A673 (cell line): ENCODE measurements around the gene ANKRD23. TPM values are rescaled to one million over a fixed set of nuclear protein-coding genes. Genes with fewer than 3 reads are reported as not detected.

Experiments
- BruUV-seq: library from RNA; stranded (reverse); fragments of 400-500 nt; replicated peaks from 2 replicates; lab custom pipeline; 2021; lab: Mats Ljungman, UMichigan
- CTCF ChIA-PET: fragments of 300-600 bp; sonication (Branson Sonifier 250); formaldehyde crosslinking; loops from one replicate; lab custom pipeline; 2022; ENCODE audit warnings: antibody characterized with exemption; lab: Charles Lee
- POLR2A ChIA-PET: fragments of 300-600 bp; sonication (Branson Sonifier 250); formaldehyde crosslinking; loops from one replicate; lab custom pipeline; 2022; ENCODE audit warnings: antibody characterized with exemption; ENCODE audit not compliant: low non-redundant PET; lab: Charles Lee
- DNase-seq: peaks from one replicate; pipeline ENCODE4 v3.0.0-alpha.2; 2015; ENCODE audit warnings: low spot score
- H3K27ac ChIP-seq: fragments of 200-600 bp; sonication (generic); 2 replicates; pipeline ENCODE4 v1.5.1; 2016; ENCODE audit warnings: mixed run types, low read depth, mild to moderate bottlenecking, mixed read lengths, antibody characterized with exemption, low read length; ENCODE audit not compliant: poor library complexity, severe bottlenecking
- H3K27me3 ChIP-seq: fragments of 200-600 bp; sonication (generic); replicated peaks from 2 replicates; pipeline ENCODE4 v1.6.1; 2017; ENCODE audit warnings: mixed run types, low read depth, mild to moderate bottlenecking, mixed read lengths, antibody characterized with exemption, low read length; ENCODE audit not compliant: insufficient read depth, poor library complexity
- H3K36me3 ChIP-seq: fragments of 200-600 bp; sonication (generic); 2 replicates; pipeline ENCODE4 v1.6.1; 2016; ENCODE audit warnings: mixed run types, mild to moderate bottlenecking, mixed read lengths, antibody characterized with exemption, low read length; ENCODE audit not compliant: insufficient read depth, poor library complexity, severe bottlenecking
- H3K4me1 ChIP-seq: fragments of 200-600 bp; sonication (generic); 2 replicates; pipeline ENCODE4 v1.6.1; 2017; ENCODE audit warnings: mixed run types, mild to moderate bottlenecking, mixed read lengths, antibody characterized with exemption, low read length; ENCODE audit not compliant: insufficient read depth, poor library complexity, severe bottlenecking
- H3K4me3 ChIP-seq: fragments of 200-600 bp; sonication (generic); 2 replicates; pipeline ENCODE4 v1.5.1; 2016; ENCODE audit warnings: low read depth, mixed run types, mild to moderate bottlenecking, mixed read lengths, low read length; ENCODE audit not compliant: poor library complexity, severe bottlenecking
- H3K9me3 ChIP-seq: fragments of 200-600 bp; sonication (generic); 2 replicates; pipeline ENCODE4 v1.6.1; 2016; ENCODE audit warnings: mixed run types, low read depth, mild to moderate bottlenecking, mixed read lengths, antibody characterized with exemption, low read length; ENCODE audit not compliant: poor library complexity, severe bottlenecking
- EZH2 ChIP-seq: fragments of 200-600 bp; sonication (generic); IDR thresholded peaks from 2 replicates; pipeline ENCODE4 v1.6.1; 2017; ENCODE audit warnings: borderline replicate concordance, low read depth, mild to moderate bottlenecking, mixed read lengths, antibody characterized with exemption, low read length; ENCODE audit not compliant: poor library complexity, severe bottlenecking
- intact Hi-C: fragments of 100-400 bp; cut with micrococcal nuclease; formaldehyde crosslinking; loops from one replicate; pipeline ENCODE4 v1.10.0; 2022; ENCODE audit not compliant: unreplicated experiment
- total RNA-seq: library from RNA; stranded (reverse); gene quantifications from 2 replicates; pipeline ENCODE4 v1.2.3, GENCODE V29; 2021
- TF ChIP-seq, protein P1 (sequence below): fragments of 300-800, 200-600 bp; sonication (generic); conservative IDR thresholded peaks from 2 replicates; pipeline ENCODE4 v1.5.1; 2017; ENCODE audit warnings: low read depth, mild to moderate bottlenecking, antibody characterized with exemption, low read length, moderate library complexity, mixed read lengths

Gene ANKRD23
- total RNA-seq, 1 experiment from 2014 or later: 6.2 TPM

DNA sequence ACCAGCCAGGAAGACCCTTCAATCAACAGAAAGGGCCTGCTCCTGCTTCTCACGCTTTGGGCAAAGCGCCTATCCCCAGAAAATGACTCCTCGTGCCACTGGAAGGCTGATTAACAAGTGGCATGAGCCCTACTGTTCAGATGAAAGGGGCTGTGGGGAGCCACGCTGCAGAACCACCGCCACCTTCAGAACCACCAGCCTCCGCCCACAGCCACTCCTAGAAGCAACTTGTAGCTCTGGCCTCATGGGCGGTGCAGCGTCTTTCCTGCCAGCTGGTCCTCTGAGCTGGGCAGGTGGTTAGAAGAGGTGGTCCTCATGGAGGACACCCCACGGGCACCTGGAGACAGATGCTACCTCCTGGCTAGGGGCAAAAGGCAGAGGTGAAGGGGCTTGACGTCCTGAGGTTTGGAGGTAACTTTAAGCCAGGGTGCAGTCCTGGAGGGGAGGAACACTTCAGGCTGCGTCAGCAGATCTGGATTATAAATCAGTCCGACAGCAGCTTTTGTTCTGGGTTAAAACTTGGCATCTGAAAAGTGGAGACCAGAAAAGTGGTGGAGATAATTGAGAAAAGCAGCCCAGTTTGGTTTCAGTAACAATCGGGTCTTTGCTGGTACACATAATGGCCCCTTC is 26.9 kb upstream of the ANKRD23 start:
- BruUV-seq: no TSS peak
- intact Hi-C loops: no loop called here
- Histone ChIP-seq H3K4me1 (peaks cover 27% of the 10 kb centered on the region), H3K36me3 (peaks cover 14% of the 10 kb centered on the region), H3K27ac (peak overlapping the region; percentile 99), H3K9me3 (no peaks in the 10 kb centered on the region), H3K4me3 (peak overlapping the region; percentile 97), H3K27me3 (no peaks in the 10 kb centered on the region)
- CTCF ChIA-PET: no interaction called here
- TF ChIP-seq, protein P1, sequence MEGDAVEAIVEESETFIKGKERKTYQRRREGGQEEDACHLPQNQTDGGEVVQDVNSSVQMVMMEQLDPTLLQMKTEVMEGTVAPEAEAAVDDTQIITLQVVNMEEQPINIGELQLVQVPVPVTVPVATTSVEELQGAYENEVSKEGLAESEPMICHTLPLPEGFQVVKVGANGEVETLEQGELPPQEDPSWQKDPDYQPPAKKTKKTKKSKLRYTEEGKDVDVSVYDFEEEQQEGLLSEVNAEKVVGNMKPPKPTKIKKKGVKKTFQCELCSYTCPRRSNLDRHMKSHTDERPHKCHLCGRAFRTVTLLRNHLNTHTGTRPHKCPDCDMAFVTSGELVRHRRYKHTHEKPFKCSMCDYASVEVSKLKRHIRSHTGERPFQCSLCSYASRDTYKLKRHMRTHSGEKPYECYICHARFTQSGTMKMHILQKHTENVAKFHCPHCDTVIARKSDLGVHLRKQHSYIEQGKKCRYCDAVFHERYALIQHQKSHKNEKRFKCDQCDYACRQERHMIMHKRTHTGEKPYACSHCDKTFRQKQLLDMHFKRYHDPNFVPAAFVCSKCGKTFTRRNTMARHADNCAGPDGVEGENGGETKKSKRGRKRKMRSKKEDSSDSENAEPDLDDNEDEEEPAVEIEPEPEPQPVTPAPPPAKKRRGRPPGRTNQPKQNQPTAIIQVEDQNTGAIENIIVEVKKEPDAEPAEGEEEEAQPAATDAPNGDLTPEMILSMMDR: no peak
- no peak for TF ChIP-seq EZH2
- peak; percentile 66 for DNase-seq
- POLR2A ChIA-PET: no interaction called here

DNA sequence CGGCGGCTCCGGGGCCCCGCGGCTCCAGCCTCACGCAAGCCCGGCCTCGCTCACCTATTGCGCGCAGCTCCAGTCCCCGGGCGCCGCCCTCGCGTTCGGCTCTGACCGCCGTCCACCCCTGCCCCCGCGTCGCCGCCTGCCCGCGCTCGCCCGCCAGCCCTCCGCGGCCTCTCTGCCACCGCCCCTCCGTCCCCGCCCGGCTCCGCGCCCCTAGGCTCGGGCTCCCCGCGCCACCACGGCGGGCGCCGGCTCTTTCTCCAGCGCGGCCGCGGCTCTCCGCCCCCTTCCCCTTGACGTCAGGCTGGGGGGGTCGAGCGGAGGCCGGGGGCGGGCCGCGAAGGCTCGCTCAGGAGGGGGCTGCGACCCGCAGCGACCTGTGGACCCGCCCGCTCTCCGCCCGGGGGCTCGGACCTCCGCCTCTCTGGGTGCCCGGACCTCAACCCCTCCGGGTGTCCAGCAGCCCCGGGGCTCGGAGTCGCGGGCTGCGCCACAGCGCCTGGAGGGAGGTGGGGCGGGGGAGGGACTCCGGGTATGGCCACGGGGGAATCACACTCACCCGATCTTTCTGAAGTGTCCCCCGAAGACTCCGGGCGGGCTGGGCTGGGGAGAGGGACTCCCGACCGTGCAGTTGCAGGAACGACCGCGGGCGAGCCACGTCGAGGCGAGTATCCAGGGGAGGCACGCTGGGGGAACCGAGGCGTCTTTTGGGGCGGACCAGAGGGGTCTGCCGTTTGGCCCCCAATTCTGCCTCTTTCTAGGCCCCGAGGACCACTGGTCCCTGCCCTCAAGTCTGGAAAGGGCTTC is 26.2 kb upstream of the ANKRD23 start, which contains the start of gene SEMA4C:
SEMA4C (minus strand) TSS at position 259 of the 804 bp plus-strand sequence. CDS start 2,194 bp downstream, outside the sequence.
- peak within 1 kb of the TSS; percentile 97 for H3K4me3 ChIP-seq
- TF ChIP-seq, protein P1: no peak
- TF ChIP-seq EZH2: no peak
- H3K27ac ChIP-seq: peak within 1 kb of the TSS; percentile 99
- peaks cover 20% of the 10 kb centered on the region for H3K4me1 ChIP-seq
- intact Hi-C loops: no loop called here
- no TSS peak for BruUV-seq
- ChIA-PET POLR2A (no interaction called here), CTCF (no interaction called here)
- no peaks in the 10 kb centered on the region for H3K27me3 ChIP-seq
- peaks cover 21% of the 10 kb centered on the region for H3K36me3 ChIP-seq
- H3K9me3 ChIP-seq: no peaks in the 10 kb centered on the region
- DNase-seq: no peak

DNA sequence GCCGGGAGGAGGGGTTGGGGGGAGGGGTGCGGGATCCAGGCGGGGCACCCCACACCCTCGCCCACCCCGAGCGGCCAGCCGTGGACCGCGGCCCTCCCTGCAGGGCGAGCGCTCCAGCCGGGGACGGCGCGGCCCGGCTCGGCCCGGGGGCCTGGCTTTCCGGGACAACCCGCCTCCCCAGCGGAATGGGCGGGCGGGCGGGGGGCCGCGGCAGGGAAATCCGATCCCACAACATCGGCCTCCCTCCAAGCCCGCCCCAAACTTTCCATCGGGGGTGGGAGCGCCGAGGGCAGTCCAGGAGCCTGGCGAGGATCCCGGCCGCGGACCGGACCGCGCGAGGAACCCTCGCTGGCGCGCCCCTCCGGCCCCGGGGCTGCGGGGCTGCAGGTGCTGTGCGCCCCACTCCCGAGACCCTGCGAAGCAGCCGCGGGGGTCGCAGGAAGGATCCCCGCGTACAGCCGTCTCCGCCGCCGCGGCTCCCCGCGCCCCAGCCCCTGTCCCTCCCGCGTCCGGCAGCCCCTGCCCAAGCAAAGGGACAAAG is 25.5 kb upstream of the ANKRD23 start:
- peak overlapping the region; percentile 97 for H3K4me3 ChIP-seq
- no peaks in the 10 kb centered on the region for H3K27me3 ChIP-seq
- peak; percentile 58 for DNase-seq
- ChIA-PET POLR2A (interaction anchor here (0.6 kb wide), 1 partner anchor 41 kb away, joined by 3 read pairs; no protein-coding TSS in a partner anchor), CTCF (interaction anchor here (0.7 to 1.5 kb wide), 2 partner anchors 12 to 31 kb away, joined by 4 to 24 read pairs; partner anchors contain the start of gene ANKRD39)
- peaks cover 19% of the 10 kb centered on the region for H3K4me1 ChIP-seq
- H3K9me3 ChIP-seq: no peaks in the 10 kb centered on the region
- no peak for TF ChIP-seq EZH2
- TF ChIP-seq, protein P1: 0 out of 2 replicates have a peak, but pooled peaks have one; percentile 25
- intact Hi-C loops: no loop called here
- peaks cover 28% of the 10 kb centered on the region for H3K36me3 ChIP-seq
- peak overlapping the region; percentile 99 for H3K27ac ChIP-seq
- no TSS peak for BruUV-seq
